ENCODE measurements around the gene FGFR3.
A peak's percentile ranks its signal among the peaks of the same experiment; 100 is the strongest.

The FGFR3 gene

DNA sequence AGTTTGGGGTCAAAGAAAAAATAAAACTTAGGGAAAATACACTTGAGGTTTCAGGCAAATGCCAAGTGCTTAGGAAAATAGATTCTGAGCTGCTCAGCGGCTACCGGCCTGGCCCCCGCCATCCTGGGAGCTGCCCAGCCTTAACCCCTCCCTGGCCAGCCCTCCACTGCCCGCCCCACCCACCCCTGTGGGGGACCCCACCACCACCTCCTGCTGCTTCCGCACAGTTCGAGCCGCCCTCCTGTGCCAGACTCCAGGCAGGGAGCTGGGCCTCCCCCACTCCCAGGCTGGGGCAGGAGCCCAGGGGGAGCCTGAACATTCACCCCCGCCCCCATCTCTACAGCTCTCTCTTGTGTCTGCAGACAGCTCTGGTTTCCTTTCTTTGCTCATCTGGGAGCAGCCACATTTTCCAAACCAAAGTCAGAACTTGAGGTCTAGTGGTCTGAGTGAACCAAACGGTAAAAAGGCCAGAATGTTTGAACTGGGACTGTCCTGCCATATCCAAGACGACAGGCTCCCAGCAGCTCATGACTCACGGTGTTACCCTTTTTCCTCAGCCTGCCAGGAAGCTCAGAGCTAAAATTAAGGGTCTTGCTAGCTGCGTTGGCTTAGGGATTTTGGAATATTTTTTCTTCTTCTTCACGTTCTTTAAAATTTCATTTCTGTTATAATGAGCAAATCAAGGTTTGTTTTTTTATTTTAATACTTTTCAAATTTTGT, 4.7 kb upstream of the FGFR3 start:
- no peak for DNase-seq

DNA sequence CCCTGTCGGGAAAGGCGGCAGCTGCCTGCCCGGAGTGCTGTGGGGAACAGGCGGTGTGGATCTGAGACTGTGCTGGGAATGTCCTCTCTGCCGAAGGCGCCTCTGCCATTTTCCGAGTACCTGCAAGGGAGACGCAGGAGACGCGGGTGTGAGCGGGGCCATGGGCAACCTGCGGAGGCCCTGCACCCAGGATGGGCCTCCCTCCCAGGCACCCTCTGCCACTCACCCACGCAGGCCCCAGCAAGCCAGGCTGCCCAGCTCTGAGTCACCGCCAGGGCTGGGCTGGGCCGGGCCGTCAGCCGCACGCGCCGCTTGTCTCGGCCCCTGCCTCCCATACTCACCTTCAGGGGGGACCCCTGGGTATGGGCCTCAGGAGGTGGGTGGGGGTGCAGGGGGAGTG, 3.5 kb upstream of the FGFR3 start:
- no peak for DNase-seq

DNA sequence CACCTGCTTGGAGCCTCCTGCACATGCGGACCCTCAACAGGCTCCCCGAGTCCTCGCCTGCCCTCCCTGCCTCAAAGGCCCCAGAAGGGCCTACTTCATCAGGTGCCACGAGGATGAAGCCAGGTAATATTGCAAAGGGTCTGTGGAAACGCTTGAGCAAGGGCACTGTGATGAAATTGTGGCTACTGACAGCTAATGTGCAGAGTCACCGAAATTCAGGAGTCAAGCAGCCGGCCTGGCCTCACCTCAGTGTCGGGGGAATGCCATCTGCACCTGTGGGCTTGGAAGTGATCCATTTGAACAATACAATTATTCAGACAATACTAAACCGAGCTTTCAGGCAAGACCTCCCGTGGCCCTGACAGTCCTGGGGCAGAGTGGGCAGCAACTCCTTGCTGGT, 3.1 kb upstream of the FGFR3 start:
- DNase-seq, result no peak

- no peak for DNase-seq
Measured at GRCh38 chr4:1792158-1792831, 798 bp upstream of the FGFR3 start.

DNA sequence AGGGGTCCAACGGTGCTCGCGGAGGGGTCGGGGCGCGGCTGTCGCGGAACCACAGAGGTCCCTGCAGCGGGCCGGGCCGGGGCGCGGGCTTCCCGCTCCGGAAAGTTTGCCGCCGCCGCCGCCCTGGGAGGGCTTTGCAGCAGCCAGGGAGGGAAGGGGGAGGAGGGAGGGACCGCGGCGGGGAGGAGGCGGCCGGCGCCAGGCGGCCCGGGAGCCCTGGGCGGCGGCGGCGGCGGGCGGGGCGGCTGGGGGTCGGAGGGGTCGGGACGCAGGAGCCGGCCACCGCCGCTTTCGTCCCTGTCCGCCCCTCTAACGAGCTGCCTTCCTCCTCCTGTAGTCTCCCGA, 375 bp downstream of the FGFR3 start:
- peak; percentile 13 to 60 (median 32) for DNase-seq

DNA sequence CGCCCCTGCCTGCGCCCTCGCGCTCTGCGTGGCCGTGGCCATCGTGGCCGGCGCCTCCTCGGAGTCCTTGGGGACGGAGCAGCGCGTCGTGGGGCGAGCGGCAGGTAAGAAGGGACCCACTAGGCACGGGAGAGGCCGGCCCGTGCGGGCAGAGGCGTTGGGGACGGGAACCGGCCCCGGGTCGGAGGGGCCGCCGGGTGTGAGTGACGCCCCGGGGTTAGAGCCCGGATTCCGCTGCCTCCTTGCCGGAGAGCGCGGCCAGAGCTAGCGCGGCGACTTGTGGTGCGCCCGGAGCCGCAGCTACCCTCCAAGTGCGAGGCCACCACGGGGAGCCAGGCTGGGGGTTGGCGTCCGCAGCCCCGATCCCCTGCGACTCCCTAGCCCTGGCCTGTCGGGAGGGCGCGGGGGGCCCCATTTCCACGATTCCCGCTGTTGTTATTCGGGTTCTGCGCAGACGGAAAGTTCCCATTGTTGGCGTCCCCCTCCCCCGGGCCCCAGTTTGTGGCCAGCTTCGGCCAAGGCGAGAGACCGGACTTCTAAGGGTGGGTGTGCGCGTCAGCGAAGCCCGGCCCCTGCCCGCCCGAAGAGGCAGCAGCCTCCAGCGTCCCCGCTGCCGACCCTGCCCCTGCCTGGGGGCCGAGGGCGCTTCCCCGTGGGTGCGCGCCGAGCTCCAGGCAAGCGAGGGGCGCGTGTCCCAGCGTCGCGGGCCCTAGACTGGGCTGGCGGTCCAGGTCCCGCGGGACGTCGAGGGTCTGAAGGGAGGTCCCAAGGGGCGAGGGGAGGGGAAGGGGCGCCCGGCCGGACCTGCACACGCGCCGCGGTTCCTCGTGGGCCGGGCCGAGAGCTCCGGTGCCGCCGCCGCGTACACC, 1.1 kb downstream of the FGFR3 start:
- DNase-seq, result peak in 2 of 4 experiments; percentile 19 to 35

- peak in 1 of 4 experiments; percentile 16 for DNase-seq
Measured at GRCh38 chr4:1794809-1795298, 1.8 kb downstream of the FGFR3 start.

DNA sequence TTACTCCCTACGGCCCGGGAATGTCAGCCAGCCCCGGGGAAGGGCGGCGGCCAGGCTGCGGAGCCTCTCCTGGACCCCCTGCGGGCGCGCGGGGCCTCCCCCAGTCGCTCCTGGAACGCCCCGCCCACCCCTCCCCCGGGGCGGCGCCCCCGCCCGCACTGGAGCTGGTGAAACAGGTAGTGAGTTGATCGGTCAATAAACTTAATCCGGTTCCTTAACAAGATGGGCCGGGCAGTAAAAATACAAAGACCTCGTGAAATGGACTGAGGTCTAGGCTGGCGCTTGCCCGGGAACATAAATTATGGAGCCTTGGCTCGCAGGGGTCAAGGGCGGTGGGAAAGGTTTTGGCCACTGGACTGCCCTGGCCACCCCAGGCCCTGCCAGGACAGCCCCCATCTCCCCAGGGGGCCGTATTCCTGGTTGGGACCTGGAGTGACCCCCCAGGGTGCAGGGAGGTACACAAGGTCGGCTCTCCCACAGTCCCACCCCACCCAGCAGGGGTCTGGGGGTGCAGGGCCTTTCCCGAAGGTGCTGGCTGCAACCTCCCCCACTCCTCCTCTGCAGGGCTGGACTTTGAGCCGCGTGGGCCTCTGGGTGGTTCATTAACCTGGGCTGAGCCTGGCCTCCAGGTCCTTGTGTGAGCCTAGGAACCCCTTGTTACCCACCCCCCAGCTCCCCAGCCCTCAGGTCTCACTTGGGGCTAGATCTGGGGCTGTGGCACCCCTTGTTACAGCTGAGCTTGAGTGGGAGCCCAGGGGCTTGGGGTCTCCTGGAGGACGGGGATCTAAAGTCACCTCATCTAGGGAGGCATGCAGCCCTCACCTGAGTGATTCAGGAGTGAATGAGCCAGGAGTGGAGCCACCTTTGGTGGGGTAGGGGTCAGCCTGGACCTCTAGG, 2.5 kb downstream of the FGFR3 start:
- DNase-seq, result no peak

DNA sequence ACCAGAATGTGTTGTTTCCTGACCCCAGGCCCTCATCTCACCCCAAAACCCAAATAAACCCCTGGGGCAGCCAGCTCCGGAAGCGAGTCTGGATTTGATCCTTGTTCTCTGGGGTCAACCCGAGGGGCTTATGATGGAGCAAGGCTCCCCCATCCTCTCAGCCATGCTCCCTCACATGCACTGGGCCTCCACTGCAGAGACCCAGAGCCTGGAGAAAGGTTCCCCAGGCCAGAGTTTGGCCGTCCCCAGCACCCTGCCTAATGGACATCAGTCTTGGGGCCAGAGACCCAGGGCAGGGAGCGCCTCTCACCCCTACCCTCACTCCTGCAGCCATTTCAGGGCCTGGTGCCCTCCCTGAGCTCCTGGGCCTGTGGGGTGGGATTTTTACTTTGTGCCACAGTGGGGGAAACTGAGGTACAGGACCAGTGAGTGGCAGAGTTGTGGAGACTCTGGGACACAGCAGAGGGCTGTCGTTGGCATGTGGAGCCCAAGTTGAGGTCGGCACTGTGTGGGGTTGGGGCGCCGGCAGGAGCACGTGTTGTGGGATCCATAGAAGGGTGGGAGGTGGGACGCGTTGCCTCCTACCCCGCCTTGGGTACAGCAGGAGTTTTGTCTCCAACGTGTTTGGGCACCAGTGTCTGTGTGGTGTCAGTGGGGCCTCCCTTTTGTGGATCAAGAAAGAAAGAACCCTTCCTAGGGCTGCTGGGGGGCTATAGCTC, 3.6 kb downstream of the FGFR3 start:
- no peak for DNase-seq

- DNase-seq, result no peak
Measured at GRCh38 chr4:1797298-1797860, 4.3 kb downstream of the FGFR3 start.

DNA sequence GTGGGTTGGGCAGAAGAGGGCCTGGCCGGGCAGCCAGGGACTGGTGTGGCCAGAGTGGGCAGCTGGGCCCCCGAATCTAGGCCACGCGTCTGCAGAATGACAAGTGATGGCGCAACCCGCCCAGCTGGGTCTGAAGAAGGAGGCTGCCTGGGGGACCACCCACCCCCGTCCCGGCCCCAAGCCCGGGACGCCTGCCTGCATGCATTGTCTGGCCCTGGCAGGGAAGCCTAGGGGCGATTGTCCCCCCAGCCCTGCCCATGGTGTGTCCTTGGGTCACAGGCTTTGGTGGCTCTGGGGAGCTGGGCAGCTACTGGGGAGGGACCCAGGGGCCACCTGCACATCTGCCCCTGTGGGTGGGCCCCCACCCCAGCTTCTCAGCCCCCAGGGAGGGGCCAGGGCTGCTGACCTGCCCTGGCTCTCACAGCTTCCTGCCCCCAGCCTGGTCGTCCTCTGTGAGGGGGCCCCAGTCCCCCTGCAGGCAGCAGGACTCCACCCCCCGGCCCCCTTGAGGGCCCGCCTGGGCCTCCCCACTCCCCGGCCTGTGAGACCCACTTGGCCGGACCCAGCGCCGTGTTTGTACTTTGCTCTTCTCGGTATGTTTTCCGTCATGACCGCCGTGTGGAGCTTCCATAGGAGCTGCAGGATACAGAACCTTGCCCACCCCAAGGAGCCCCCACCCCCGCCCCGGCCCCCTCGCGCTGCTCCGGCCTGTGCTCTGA, 4.9 kb downstream of the FGFR3 start:
- DNase-seq, result no peak

GRCh38 chr4:1798580-1799386, 5.7 kb downstream of the FGFR3 start:
- no peak for DNase-seq

DNA sequence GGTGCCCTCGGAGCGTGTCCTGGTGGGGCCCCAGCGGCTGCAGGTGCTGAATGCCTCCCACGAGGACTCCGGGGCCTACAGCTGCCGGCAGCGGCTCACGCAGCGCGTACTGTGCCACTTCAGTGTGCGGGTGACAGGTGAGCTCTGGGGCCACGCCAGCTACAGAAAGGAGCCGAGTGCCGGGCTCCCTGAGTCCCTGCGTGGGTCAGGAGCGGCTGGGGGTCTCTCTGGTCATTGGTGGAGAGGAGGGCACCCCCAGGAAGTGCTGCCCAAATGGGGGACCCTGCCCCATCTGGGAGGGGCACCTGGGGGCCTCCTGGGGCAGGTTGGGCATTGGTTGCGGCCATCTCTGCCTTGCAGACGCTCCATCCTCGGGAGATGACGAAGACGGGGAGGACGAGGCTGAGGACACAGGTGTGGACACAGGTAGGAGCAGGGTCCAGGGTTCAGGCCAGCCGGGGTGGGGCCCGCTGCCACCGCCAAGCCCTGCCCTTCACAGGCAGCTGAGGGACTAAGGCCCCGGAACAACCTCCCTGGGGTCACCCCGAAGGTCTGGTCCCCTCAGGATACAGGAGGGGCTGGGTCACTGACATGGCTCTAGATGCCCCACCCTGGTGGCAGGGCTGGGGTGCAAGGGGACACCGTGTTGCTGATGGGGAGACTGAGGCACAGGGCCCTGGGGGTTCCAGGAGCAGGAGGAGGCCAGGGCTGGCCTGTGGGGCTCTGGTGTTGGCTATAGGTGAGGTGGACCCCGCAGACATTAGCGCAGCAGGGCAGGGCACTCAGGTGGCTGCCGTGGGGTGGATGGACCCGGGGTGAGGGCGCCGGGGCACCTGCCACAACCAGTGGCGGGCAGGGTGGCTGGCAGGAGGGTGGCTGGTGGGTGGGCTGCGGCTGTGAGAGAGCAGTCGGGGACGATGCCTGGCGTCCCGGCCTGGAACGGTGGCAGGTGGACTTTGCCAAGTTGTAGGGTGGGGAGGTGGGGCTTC, 6.6 kb downstream of the FGFR3 start:
- DNase-seq, result no peak

DNA sequence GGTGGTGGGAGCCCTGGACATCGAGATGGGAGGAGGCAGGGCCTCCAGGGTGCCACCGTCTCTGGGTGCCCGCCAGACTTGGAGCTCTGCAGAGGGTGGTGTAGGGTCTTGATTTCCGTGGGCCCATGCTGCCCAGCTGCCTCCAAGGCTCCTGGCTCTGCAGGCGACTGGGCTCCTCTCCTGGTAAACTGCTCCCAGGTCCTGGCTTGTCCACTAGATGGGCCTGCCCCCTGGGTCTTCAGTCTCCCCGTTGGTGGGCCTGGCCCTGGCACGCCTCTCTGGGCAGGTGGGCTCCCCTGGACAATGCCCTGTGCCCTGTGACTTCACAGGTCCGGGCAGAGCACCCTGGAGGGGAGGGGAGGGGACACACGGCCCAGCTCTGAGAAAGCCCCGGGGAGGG, 7.7 kb downstream of the FGFR3 start:
- no peak for DNase-seq

GRCh38 chr4:1801286-1801958, 8.3 kb downstream of the FGFR3 start:
- DNase-seq, result no peak

GRCh38 chr4:1802151-1802715, 9.1 kb downstream of the FGFR3 start:
- no peak for DNase-seq

- DNase-seq, result no peak
Measured at GRCh38 chr4:1802720-1803522, 9.8 kb downstream of the FGFR3 start.
